SK-N-SH (cell line): ENCODE data around the gene PLEK2. TPM values are rescaled to one million over a fixed set of nuclear protein-coding genes. Genes with fewer than 3 reads are reported as not detected.

Experiments
- CTCF ChIA-PET: fragments of 300-600, 350-600 bp; formaldehyde crosslinking; extraction: SDS; loops from one replicate; lab custom pipeline; 2021; lab: Yijun Ruan, JAX
- POLR2A ChIA-PET: fragments of 350-600 bp; sonication (Branson Sonifier 250); formaldehyde crosslinking; extraction: SDS; loops from one replicate; lab custom pipeline; 2020; ENCODE audit warnings: antibody characterized with exemption, inconsistent platforms; lab: Yijun Ruan, JAX
- DNase-seq: peaks from one replicate; pipeline ENCODE4 v3.0.0; 2012
- H2AFZ ChIP-seq: fragments of 200-600 bp; sonication (generic); 2 replicates; pipeline ENCODE4 v1.8.1; 2016; ENCODE audit warnings: antibody characterized with exemption, mild to moderate bottlenecking, low read depth
- H3F3A ChIP-seq: fragments of 200-600 bp; sonication (generic); replicated peaks from 2 replicates; pipeline ENCODE3; 2016; ENCODE audit warnings: antibody characterized with exemption, mild to moderate bottlenecking; ENCODE audit not compliant: insufficient read depth
- H3K27ac ChIP-seq, 2 experiments: fragments of 200-500 bp in 1 of 2; fragments of 200-600 bp in 1 of 2; sonication (Bioruptor generic) in 1 of 2; sonication (generic), shearing (Covaris generic) in 1 of 2; 2 replicates each; pipeline versions ENCODE4 v1.5.1 to v1.6.1; 2014 to 2016; ENCODE audit warnings: low read depth in 2 of 2, inconsistent platforms in 1 of 2, low read length in 1 of 2, mild to moderate bottlenecking in 1 of 2, mixed read lengths in 1 of 2
- H3K27me3 ChIP-seq: fragments of 200-600 bp; sonication (generic), shearing (Covaris generic); 2 replicates; pipeline ENCODE4 v1.6.1; 2016; ENCODE audit warnings: mixed run types; ENCODE audit not compliant: insufficient read depth
- H3K36me3 ChIP-seq, 2 experiments: fragments of 200-500 bp in 1 of 2; fragments of 200-600 bp in 1 of 2; sonication (Bioruptor generic) in 1 of 2; sonication (generic) in 1 of 2; replicated peaks in 1 of 2; 2 replicates each; pipeline versions ENCODE3 to v1.5.1; 2014 to 2016; ENCODE audit warnings: low read length in 1 of 2, mild to moderate bottlenecking in 1 of 2; ENCODE audit not compliant: insufficient read depth in 2 of 2, control insufficient read depth in 1 of 2
- H3K4me1 ChIP-seq, 2 experiments: fragments of 200-500 bp in 1 of 2; fragments of 200-600 bp in 1 of 2; sonication (Bioruptor generic) in 1 of 2; sonication (generic), shearing (Covaris generic) in 1 of 2; 2 replicates each; pipeline versions ENCODE4 v1.5.1 to v1.6.1; 2014 to 2016; ENCODE audit warnings: low read depth in 1 of 2, low read length in 1 of 2, mixed run types in 1 of 2; ENCODE audit not compliant: insufficient read depth in 2 of 2, control insufficient read depth in 1 of 2
- H3K4me2 ChIP-seq: fragments of 200-600 bp; sonication (generic), shearing (Covaris generic); 2 replicates; pipeline ENCODE4 v1.6.1; 2017; ENCODE audit warnings: mixed run types
- H3K4me3 ChIP-seq, 2 experiments: fragments of 200-500 bp in 1 of 2; fragments of 200-600 bp in 1 of 2; sonication (Bioruptor generic) in 1 of 2; sonication (generic), shearing (Covaris generic) in 1 of 2; 2 replicates each; pipeline versions ENCODE4 v1.5.1 to v1.8.1; 2014 to 2016; ENCODE audit warnings: low read depth in 2 of 2, inconsistent platforms in 1 of 2, low read length in 1 of 2, mild to moderate bottlenecking in 1 of 2, mixed read lengths in 1 of 2, moderate library complexity in 1 of 2
- H3K79me2 ChIP-seq: fragments of 200-600 bp; sonication (generic); 2 replicates; pipeline ENCODE4 v1.8.1; 2017; ENCODE audit warnings: mild to moderate bottlenecking; ENCODE audit not compliant: insufficient read depth
- H3K9ac ChIP-seq: fragments of 200-600 bp; sonication (generic); 2 replicates; pipeline ENCODE4 v1.6.1; 2017; ENCODE audit warnings: mixed run types
- H3K9me2 ChIP-seq: fragments of 200-600 bp; sonication (generic); 2 replicates; pipeline ENCODE4 v1.6.1; 2017; ENCODE audit warnings: mixed run types
- H3K9me3 ChIP-seq: fragments of 200-600 bp; sonication (generic); 2 replicates; pipeline ENCODE4 v1.6.1; 2017; ENCODE audit warnings: mixed run types, mild to moderate bottlenecking, moderate library complexity
- H4K20me1 ChIP-seq: fragments of 200-600 bp; sonication (generic); 2 replicates; pipeline ENCODE4 v1.6.1; 2017; ENCODE audit warnings: mild to moderate bottlenecking, mixed run types; ENCODE audit not compliant: insufficient read depth
- CHD2 ChIP-seq: fragments of 150-350 bp; IDR thresholded peaks from 2 replicates; pipeline ENCODE4 v1.6.1; 2018; ENCODE audit warnings: low read length; ENCODE audit not compliant: partially characterized antibody
- CTCF ChIP-seq: fragments of 200-600 bp; sonication (generic); IDR thresholded peaks from 2 replicates; pipeline ENCODE4 v1.6.1; 2017; ENCODE audit warnings: antibody characterized with exemption, mild to moderate bottlenecking, moderate library complexity
- EP300 ChIP-seq, 2 experiments: IDR thresholded peaks; 2 replicates each; pipeline versions ENCODE4 v1.4.0 to v1.6.1; 2012; ENCODE audit warnings: borderline replicate concordance in 1 of 2, low read depth in 1 of 2, low read length in 1 of 2
- FOXJ3 ChIP-seq: sonication (generic); formaldehyde crosslinking; IDR thresholded peaks from 2 replicates; pipeline ENCODE4 v1.5.1; 2020; ENCODE audit warnings: mild to moderate bottlenecking, missing genetic modification reagents
- FOXM1 ChIP-seq: IDR thresholded peaks from 2 replicates; pipeline ENCODE4 v1.4.0; 2012; ENCODE audit warnings: low read depth, mild to moderate bottlenecking
- JUND ChIP-seq: IDR thresholded peaks from 2 replicates; pipeline ENCODE4 v1.4.0; 2012
- MAX ChIP-seq: IDR thresholded peaks from 2 replicates; pipeline ENCODE4 v1.4.0; 2012; ENCODE audit warnings: low read depth
- MEF2A ChIP-seq: IDR thresholded peaks from 2 replicates; pipeline ENCODE4 v1.4.0; 2012; ENCODE audit warnings: low read depth, borderline replicate concordance
- MXI1 ChIP-seq: IDR thresholded peaks from 2 replicates; pipeline ENCODE4 v1.6.1; 2012; ENCODE audit warnings: mild to moderate bottlenecking, low read depth, low read length, improper control_type of control experiment
- NRF1 ChIP-seq: IDR thresholded peaks from 2 replicates; pipeline ENCODE4 v1.6.1; 2012; ENCODE audit warnings: low read depth, mild to moderate bottlenecking, low read length
- PBX3 ChIP-seq: IDR thresholded peaks from 2 replicates; pipeline ENCODE4; 2012
- RAD21 ChIP-seq: IDR thresholded peaks from 2 replicates; pipeline ENCODE4 v1.6.1; 2012; ENCODE audit warnings: mild to moderate bottlenecking, low read length
- RCOR1 ChIP-seq: fragments of 150-350 bp; IDR thresholded peaks from 2 replicates; pipeline ENCODE4 v1.6.1; 2017; ENCODE audit warnings: antibody characterized with exemption, low read length
- REST ChIP-seq: IDR thresholded peaks from 2 replicates; pipeline ENCODE4 v1.6.1; 2012; ENCODE audit warnings: mild to moderate bottlenecking, low read depth, low read length, moderate library complexity
- RFX5 ChIP-seq: IDR thresholded peaks from 2 replicates; pipeline ENCODE4 v1.6.1; 2012; ENCODE audit warnings: mild to moderate bottlenecking, improper control_type of control experiment, low read length
- RXRA ChIP-seq: IDR thresholded peaks from 2 replicates; pipeline ENCODE4 v1.4.0; 2012; ENCODE audit warnings: low read depth, mild to moderate bottlenecking, borderline replicate concordance
- SIN3A ChIP-seq: IDR thresholded peaks from 2 replicates; pipeline ENCODE4 v1.6.1; 2012; ENCODE audit warnings: low read depth, mild to moderate bottlenecking, low read length, moderate library complexity, borderline replicate concordance
- TAF1 ChIP-seq: IDR thresholded peaks from 2 replicates; pipeline ENCODE4 v1.6.1; 2012; ENCODE audit warnings: low read depth, mild to moderate bottlenecking, low read length, moderate library complexity, borderline replicate concordance
- YY1 ChIP-seq: IDR thresholded peaks from 2 replicates; pipeline ENCODE4 v1.4.0; 2012; ENCODE audit warnings: low read depth, mild to moderate bottlenecking
- WGBS: methylation state at CpG from one replicate; pipeline ENCODE4 v1.1.6; 2017; ENCODE audit warnings: low lambda C conversion rate; 5-methylcytosine and 5-hydroxymethylcytosine counted together
- polyA plus RNA-seq, 3 experiments: library from polyadenylated mRNA; depleted of rRNA; stranded (reverse); fragments of >200 nt; gene quantifications; 2 replicates each; pipeline ENCODE4 v1.2.3, GENCODE V29; 2012

PLEK2 gene
- polyA plus RNA-seq, 1 of the 3 experiments (the other 2 are of a cell fraction), result 0.56 TPM

GRCh38 chr14:67418401-67419191, 6.6 kb upstream of the PLEK2 start:
- Histone ChIP-seq H3F3A (peaks cover 12% of the 10 kb centered on the region), H3K27ac (no peak overlapping the region), H4K20me1 (no peaks in the 10 kb centered on the region), H3K9me2 (no peaks in the 10 kb centered on the region), H3K9ac (no peak overlapping the region), H3K9me3 (no peaks in the 10 kb centered on the region), H2AFZ (peak overlapping the region; percentile 8; the same call in 1 of the 2 replicates), H3K4me2 (no peak overlapping the region), H3K79me2 (no peaks in the 10 kb centered on the region), H3K4me1 (0 out of 4 replicates have a peak, but pooled peaks cover 0 to 10% of the 10 kb centered on the region in 2 experiments), H3K36me3 (no peaks in the 10 kb centered on the region), H3K27me3 (no peaks in the 10 kb centered on the region), H3K4me3 (no peak overlapping the region)
- CTCF ChIA-PET, result interaction anchor here (1.2 to 1.7 kb wide), 3 partner anchors 8 to 153 kb away, joined by 3 to 11 read pairs (median 7); no protein-coding TSS in a partner anchor
- POLR2A ChIA-PET, result no interaction called here
- TF ChIP-seq MXI1, result no peak
- no peak for TF ChIP-seq JUND
- TF ChIP-seq SIN3A, result no peak
- no peak for TF ChIP-seq REST
- no peak for TF ChIP-seq MAX
- TF ChIP-seq CTCF, result no peak
- no peak for TF ChIP-seq EP300 (IDR thresholded peaks at IDR 0.05; ENCODE audit: borderline replicate concordance in 1 of 2, low read depth in 1 of 2, low read length in 1 of 2)
- no peak for TF ChIP-seq TAF1
- TF ChIP-seq FOXJ3, result no peak
- TF ChIP-seq MEF2A, result no peak
- no peak for TF ChIP-seq RFX5
- no peak for TF ChIP-seq RAD21
- TF ChIP-seq CHD2, result no peak
- TF ChIP-seq NRF1, result no peak
- no peak for TF ChIP-seq FOXM1
- no peak for TF ChIP-seq PBX3
- no peak for TF ChIP-seq RXRA
- no peak for TF ChIP-seq RCOR1
- TF ChIP-seq YY1, result no peak
- WGBS, result 67% methylated on average over 9 of the region's 11 CpGs
- DNase-seq, result no peak
